ENCODE measurements around the gene KLHL25.
A peak's percentile ranks its signal among the peaks of the same experiment; 100 is the strongest.

DNA sequence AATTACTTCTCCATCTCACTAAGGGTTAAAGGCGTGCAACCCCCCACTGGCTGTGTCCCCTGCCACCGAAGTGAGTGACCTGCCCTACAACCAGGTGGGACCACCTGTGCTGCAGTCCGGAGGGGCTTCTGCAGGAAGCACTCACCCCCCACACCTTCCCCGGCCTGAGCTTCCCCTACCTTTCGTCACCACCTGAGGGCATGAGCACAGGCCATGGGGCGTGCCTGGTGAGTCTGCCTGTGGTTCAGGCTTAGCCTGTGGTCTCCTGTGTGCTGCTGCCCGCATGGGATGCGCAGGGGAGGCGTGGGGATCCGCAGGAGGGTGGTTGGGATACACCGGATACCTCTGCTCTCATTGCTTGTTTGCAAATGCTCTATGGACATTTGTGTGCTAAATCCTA, 46.0 kb downstream of the KLHL25 start:
- TF ChIP-seq POLR2A (IDR thresholded peaks at IDR 0.05) (no peak), POLR2AphosphoS5 (IDR thresholded peaks at IDR 0.05) (peak in 1 of 3 donors; percentile 7), EP300 (IDR thresholded peaks at IDR 0.05) (no peak)
- TF ChIP-seq, protein P1, sequence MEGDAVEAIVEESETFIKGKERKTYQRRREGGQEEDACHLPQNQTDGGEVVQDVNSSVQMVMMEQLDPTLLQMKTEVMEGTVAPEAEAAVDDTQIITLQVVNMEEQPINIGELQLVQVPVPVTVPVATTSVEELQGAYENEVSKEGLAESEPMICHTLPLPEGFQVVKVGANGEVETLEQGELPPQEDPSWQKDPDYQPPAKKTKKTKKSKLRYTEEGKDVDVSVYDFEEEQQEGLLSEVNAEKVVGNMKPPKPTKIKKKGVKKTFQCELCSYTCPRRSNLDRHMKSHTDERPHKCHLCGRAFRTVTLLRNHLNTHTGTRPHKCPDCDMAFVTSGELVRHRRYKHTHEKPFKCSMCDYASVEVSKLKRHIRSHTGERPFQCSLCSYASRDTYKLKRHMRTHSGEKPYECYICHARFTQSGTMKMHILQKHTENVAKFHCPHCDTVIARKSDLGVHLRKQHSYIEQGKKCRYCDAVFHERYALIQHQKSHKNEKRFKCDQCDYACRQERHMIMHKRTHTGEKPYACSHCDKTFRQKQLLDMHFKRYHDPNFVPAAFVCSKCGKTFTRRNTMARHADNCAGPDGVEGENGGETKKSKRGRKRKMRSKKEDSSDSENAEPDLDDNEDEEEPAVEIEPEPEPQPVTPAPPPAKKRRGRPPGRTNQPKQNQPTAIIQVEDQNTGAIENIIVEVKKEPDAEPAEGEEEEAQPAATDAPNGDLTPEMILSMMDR (IDR thresholded peaks at IDR 0.05), result no peak

All from stomach (tissue), 4 donors.